Measurements from ENCODE around the gene FNIP2. TPM values are rescaled to one million over a fixed set of nuclear protein-coding genes. Genes with fewer than 3 reads are reported as not detected.

The FNIP2 gene
- total and polyA plus RNA-seq, 2 experiments from 2014 or later: 1.8 to 22.4 TPM

GRCh38 chr4:158786955-158787354 lies 18.1 kb downstream of the FNIP2 start:
- no peak for DNase-seq
- peaks cover 91% of the 10 kb centered on the region for H3K79me2 ChIP-seq (ENCODE audit: insufficient read depth)
- H3K4me3 ChIP-seq: no peak overlapping the region
- no peaks in the 10 kb centered on the region for H3K36me3 ChIP-seq (ENCODE audit: low read depth)
- no peak for TF ChIP-seq EZH2phosphoT487 (IDR thresholded peaks at IDR 0.05; ENCODE audit: insufficient read depth, low read depth)
- TF ChIP-seq EZH2 (IDR thresholded peaks at IDR 0.05; ENCODE audit: insufficient read depth, poor library complexity, severe bottlenecking): no peak
- in situ Hi-C loops (cut with MboI): no loop called here
- peaks cover 32% of the 10 kb centered on the region for H3K4me1 ChIP-seq (ENCODE audit: insufficient read depth)
- H3F3A ChIP-seq (ENCODE audit: insufficient read depth): peaks cover 22% of the 10 kb centered on the region
- H3K27ac ChIP-seq: no peak overlapping the region
- H3K4me2 ChIP-seq (ENCODE audit: unreplicated experiment): no peak overlapping the region
- H3K9me3 ChIP-seq (ENCODE audit: low read depth): no peaks in the 10 kb centered on the region
- no peak overlapping the region for H3K9ac ChIP-seq
- no peaks in the 10 kb centered on the region for H3K27me3 ChIP-seq (replicated peaks; ENCODE audit: insufficient read depth)
- no peak overlapping the region for H2AFZ ChIP-seq
- H4K20me1 ChIP-seq (ENCODE audit: insufficient read depth): no peaks in the 10 kb centered on the region
- no peaks in the 10 kb centered on the region for H3K9me2 ChIP-seq (ENCODE audit: insufficient read depth)

- in situ Hi-C loops (cut with MboI): no loop called here
- no peak overlapping the region for H2AFZ ChIP-seq
- WGBS, 2 experiments (ENCODE audit: low coverage in 1 of 2, low lambda C conversion rate in 2 of 2, missing lambda C conversion rate in 2 of 2): 94 to 95% methylated on average over 15 of the region's 15 CpGs
- no peaks in the 10 kb centered on the region for H4K20me1 ChIP-seq (ENCODE audit: insufficient read depth)
- H3K36me3 ChIP-seq (ENCODE audit: low read depth): no peaks in the 10 kb centered on the region
- H3K79me2 ChIP-seq (ENCODE audit: insufficient read depth): peaks cover 97% of the 10 kb centered on the region
- no peaks in the 10 kb centered on the region for H3K9me2 ChIP-seq (ENCODE audit: insufficient read depth)
- H3K4me2 ChIP-seq (ENCODE audit: unreplicated experiment): no peak overlapping the region
- H3K27ac ChIP-seq: no peak overlapping the region
- H3K27me3 ChIP-seq (replicated peaks; ENCODE audit: insufficient read depth): no peaks in the 10 kb centered on the region
- H3K4me3 ChIP-seq: no peak overlapping the region
- no peaks in the 10 kb centered on the region for H3K9me3 ChIP-seq (ENCODE audit: low read depth)
- no peak for TF ChIP-seq EZH2phosphoT487 (IDR thresholded peaks at IDR 0.05; ENCODE audit: insufficient read depth, low read depth)
- TF ChIP-seq EZH2 (IDR thresholded peaks at IDR 0.05; ENCODE audit: insufficient read depth, poor library complexity, severe bottlenecking): no peak
- no peak overlapping the region for H3K9ac ChIP-seq
- H3K4me1 ChIP-seq (ENCODE audit: insufficient read depth): peaks cover 24% of the 10 kb centered on the region
- DNase-seq: no peak
- peaks cover 14% of the 10 kb centered on the region for H3F3A ChIP-seq (ENCODE audit: insufficient read depth)
These were observed 19.1 kb downstream of the FNIP2 start for GRCh38 chr4:158787709-158788475.

- Histone ChIP-seq H3K4me2 (ENCODE audit: unreplicated experiment) (no peak overlapping the region), H3K36me3 (ENCODE audit: low read depth) (no peaks in the 10 kb centered on the region), H3K27ac (no peak overlapping the region), H4K20me1 (ENCODE audit: insufficient read depth) (no peaks in the 10 kb centered on the region), H3F3A (ENCODE audit: insufficient read depth) (peaks cover 8% of the 10 kb centered on the region), H3K27me3 (replicated peaks; ENCODE audit: insufficient read depth) (no peaks in the 10 kb centered on the region), H3K9ac (no peak overlapping the region), H2AFZ (no peak overlapping the region), H3K9me2 (ENCODE audit: insufficient read depth) (no peaks in the 10 kb centered on the region), H3K4me3 (no peak overlapping the region), H3K79me2 (ENCODE audit: insufficient read depth) (peaks cover 93% of the 10 kb centered on the region), H3K4me1 (ENCODE audit: insufficient read depth) (peaks cover 23% of the 10 kb centered on the region), H3K9me3 (ENCODE audit: low read depth) (no peaks in the 10 kb centered on the region)
- in situ Hi-C loops (cut with MboI): no loop called here
- TF ChIP-seq EZH2 (IDR thresholded peaks at IDR 0.05; ENCODE audit: insufficient read depth, poor library complexity, severe bottlenecking) (no peak), EZH2phosphoT487 (IDR thresholded peaks at IDR 0.05; ENCODE audit: insufficient read depth, low read depth) (no peak)
- no peak for DNase-seq
- 94 to 100% methylated on average over 1 of the region's 1 CpG for WGBS, 2 experiments (ENCODE audit: low coverage in 1 of 2, low lambda C conversion rate in 2 of 2, missing lambda C conversion rate in 2 of 2)
These were observed 19.7 kb downstream of the FNIP2 start for GRCh38 chr4:158788516-158788915.

GRCh38 chr4:158789853-158790252 lies 21.0 kb downstream of the FNIP2 start:
- Histone ChIP-seq H2AFZ (no peak overlapping the region), H3K9me3 (ENCODE audit: low read depth) (no peaks in the 10 kb centered on the region), H3K4me2 (ENCODE audit: unreplicated experiment) (no peak overlapping the region), H3K36me3 (ENCODE audit: low read depth) (no peaks in the 10 kb centered on the region), H3K9me2 (ENCODE audit: insufficient read depth) (no peaks in the 10 kb centered on the region), H3K79me2 (ENCODE audit: insufficient read depth) (peaks cover 95% of the 10 kb centered on the region), H3K4me3 (no peak overlapping the region), H3K27me3 (replicated peaks; ENCODE audit: insufficient read depth) (no peaks in the 10 kb centered on the region), H3F3A (ENCODE audit: insufficient read depth) (no peaks in the 10 kb centered on the region), H4K20me1 (ENCODE audit: insufficient read depth) (no peaks in the 10 kb centered on the region), H3K9ac (no peak overlapping the region), H3K27ac (no peak overlapping the region), H3K4me1 (ENCODE audit: insufficient read depth) (peaks cover 15% of the 10 kb centered on the region; the same call in 1 of the 2 replicates)
- in situ Hi-C loops (cut with MboI): no loop called here
- DNase-seq: no peak
- no peak for TF ChIP-seq EZH2 (IDR thresholded peaks at IDR 0.05; ENCODE audit: insufficient read depth, poor library complexity, severe bottlenecking)
- no peak for TF ChIP-seq EZH2phosphoT487 (IDR thresholded peaks at IDR 0.05; ENCODE audit: insufficient read depth, low read depth)
- 98 to 99% methylated on average over 8 of the region's 8 CpGs for WGBS, 2 experiments (ENCODE audit: low coverage in 1 of 2, low lambda C conversion rate in 2 of 2, missing lambda C conversion rate in 2 of 2)
